Stomach (tissue), 9 donors: Measurements from ENCODE around the gene FBLN7. TPM values are rescaled to one million over a fixed set of nuclear protein-coding genes. Genes with fewer than 3 reads are reported as not detected.

Experiments
- DNase-seq, 2 donors: peaks; one replicate each; pipeline versions ENCODE4 v3.0.0 to v3.0.0-alpha.2; 2013 to 2019
- H3K27ac ChIP-seq, 5 donors: fragments of 200-600 bp in 4 of 5; sonication (generic) in 4 of 5; one replicate each; pipeline ENCODE4 v1.5.1; 2013 to 2019; ENCODE audit warnings: mild to moderate bottlenecking in 1 of 5, moderate library complexity in 1 of 5
- H3K27me3 ChIP-seq, 3 donors: fragments of 200-600 bp; sonication (generic); one replicate each; pipeline ENCODE4 v1.5.1; 2017 to 2019; ENCODE audit warnings: mixed run types in 1 of 3
- H3K36me3 ChIP-seq, 4 donors: fragments of 200-600 bp; sonication (generic); 1 replicate in 3 of 4; 2 replicates in 1 of 4; pipeline ENCODE4 v1.5.1; 2016 to 2019
- H3K4me1 ChIP-seq, 4 donors: fragments of 200-600 bp; sonication (generic); one replicate each; pipeline ENCODE4 v1.5.1; 2016 to 2019
- H3K4me3 ChIP-seq, 4 donors: fragments of 200-600 bp; sonication (generic) in 3 of 4; one replicate each; pipeline ENCODE4 v1.5.1; 2016 to 2019; ENCODE audit warnings: mild to moderate bottlenecking in 1 of 4
- H3K9me3 ChIP-seq, 4 donors: fragments of 200-600 bp; sonication (generic); one replicate each; pipeline ENCODE4 v1.5.1; 2016 to 2019
- EP300 ChIP-seq: sonication (generic); formaldehyde crosslinking; IDR thresholded peaks from one replicate; pipeline ENCODE4 v1.6.1; 2017; ENCODE audit warnings: antibody characterized with exemption
- POLR2A ChIP-seq, 4 donors: fragments of 450-650 bp; IDR thresholded peaks; one replicate each; pipeline ENCODE4 v1.6.1; 2016; ENCODE audit warnings: antibody characterized with exemption in 4 of 4, control low read depth in 2 of 4, mild to moderate bottlenecking in 1 of 4, moderate library complexity in 1 of 4
- POLR2AphosphoS5 ChIP-seq, 3 donors: sonication (generic); formaldehyde crosslinking; IDR thresholded peaks; one replicate each; pipeline ENCODE4 v1.6.1; 2016; ENCODE audit warnings: antibody characterized with exemption in 3 of 3
- WGBS, 5 donors: extraction: QIAGEN DNeasy Blood & Tissue Kit in 3 of 5; methylation state at CpG; one replicate each; pipeline versions ENCODE4 v1.1.5 to v1.1.7; 2013 to 2018; 5-methylcytosine and 5-hydroxymethylcytosine counted together
- intact Hi-C: fragments of 100-400 bp; cut with DNase I; formaldehyde crosslinking; loops from one replicate; pipeline ENCODE4 v1.15.1; 2023; ENCODE audit warnings: low total_unique reads
- polyA plus RNA-seq, 3 donors: library from polyadenylated mRNA; stranded (reverse); fragments of 200-250 nt; gene quantifications; one replicate each; pipeline ENCODE4 v1.2.3, GENCODE V29; 2013
- total RNA-seq, 5 donors: library from RNA; depleted of rRNA; stranded (reverse); fragments of >200 nt; gene quantifications; one replicate each; pipeline versions ENCODE4 v1.1.0 to v1.2.3, GENCODE V29; 2014 to 2016
- TF ChIP-seq, protein P1 (sequence below), 7 experiments: fragments of 450-650 bp in 4 of 7; fragments of 200-600 bp in 3 of 7; sonication (generic) in 3 of 7; IDR thresholded peaks; one replicate each; pipeline ENCODE4 v1.5.1; 2016 to 2019; ENCODE audit warnings: antibody characterized with exemption in 7 of 7, control low read depth in 2 of 7, mild to moderate bottlenecking in 1 of 7
- donor health status: healthy with polysubstance abuse.
- donor health status: Bipolar disorder and iron deficiency.
- donor health status: healthy.

Gene FBLN7
- total and polyA plus RNA-seq, 8 donors: 0.40 to 5.1 (median 2.0) TPM; not detected in 1

DNA sequence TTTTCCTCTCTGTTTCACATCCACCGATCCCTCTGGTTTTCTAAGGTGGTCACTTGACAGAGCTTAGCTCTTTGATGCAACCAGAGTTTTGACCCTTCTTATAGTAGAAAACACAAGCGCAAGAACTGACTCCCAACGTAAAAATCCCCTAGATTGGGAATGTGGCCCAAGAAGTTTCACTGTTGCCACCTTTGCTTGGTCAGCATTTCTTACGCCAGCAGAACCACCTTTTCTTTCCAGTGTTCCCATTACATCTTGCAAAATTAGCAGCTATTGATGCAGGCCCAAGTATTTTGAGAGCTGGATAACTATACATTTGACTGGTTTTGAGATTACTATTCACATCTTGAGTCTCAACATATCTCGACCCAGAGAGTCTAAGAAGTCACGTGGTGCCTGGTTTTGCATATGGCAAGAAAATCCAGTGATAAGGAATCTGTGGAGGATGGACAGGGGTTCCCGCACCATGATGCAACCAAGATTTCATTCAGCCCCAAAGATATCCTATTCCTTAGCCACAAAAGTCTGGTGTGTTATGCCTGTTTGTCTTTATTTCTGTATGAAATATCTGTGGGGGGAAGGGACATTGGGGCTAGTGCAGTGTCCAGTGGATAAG lies 37.9 kb downstream of the FBLN7 start:
- peaks cover 0 to 4% (median 0%) of the 10 kb centered on the region in 4 donors for H3K9me3 ChIP-seq
- intact Hi-C loops: no loop called here
- H3K4me1 ChIP-seq: no peaks in the 10 kb centered on the region
- TF ChIP-seq, protein P1, sequence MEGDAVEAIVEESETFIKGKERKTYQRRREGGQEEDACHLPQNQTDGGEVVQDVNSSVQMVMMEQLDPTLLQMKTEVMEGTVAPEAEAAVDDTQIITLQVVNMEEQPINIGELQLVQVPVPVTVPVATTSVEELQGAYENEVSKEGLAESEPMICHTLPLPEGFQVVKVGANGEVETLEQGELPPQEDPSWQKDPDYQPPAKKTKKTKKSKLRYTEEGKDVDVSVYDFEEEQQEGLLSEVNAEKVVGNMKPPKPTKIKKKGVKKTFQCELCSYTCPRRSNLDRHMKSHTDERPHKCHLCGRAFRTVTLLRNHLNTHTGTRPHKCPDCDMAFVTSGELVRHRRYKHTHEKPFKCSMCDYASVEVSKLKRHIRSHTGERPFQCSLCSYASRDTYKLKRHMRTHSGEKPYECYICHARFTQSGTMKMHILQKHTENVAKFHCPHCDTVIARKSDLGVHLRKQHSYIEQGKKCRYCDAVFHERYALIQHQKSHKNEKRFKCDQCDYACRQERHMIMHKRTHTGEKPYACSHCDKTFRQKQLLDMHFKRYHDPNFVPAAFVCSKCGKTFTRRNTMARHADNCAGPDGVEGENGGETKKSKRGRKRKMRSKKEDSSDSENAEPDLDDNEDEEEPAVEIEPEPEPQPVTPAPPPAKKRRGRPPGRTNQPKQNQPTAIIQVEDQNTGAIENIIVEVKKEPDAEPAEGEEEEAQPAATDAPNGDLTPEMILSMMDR (IDR thresholded peaks at IDR 0.05): no peak
- no peak overlapping the region for H3K4me3 ChIP-seq
- H3K27me3 ChIP-seq: peaks cover 0 to 29% (median 0%) of the 10 kb centered on the region in 3 donors
- H3K36me3 ChIP-seq: no peaks in the 10 kb centered on the region
- H3K27ac ChIP-seq: no peak overlapping the region
- no peak for DNase-seq
- 92 to 97% (median 96%) methylated on average over 7 of the region's 7 CpGs for WGBS, 5 donors

DNA sequence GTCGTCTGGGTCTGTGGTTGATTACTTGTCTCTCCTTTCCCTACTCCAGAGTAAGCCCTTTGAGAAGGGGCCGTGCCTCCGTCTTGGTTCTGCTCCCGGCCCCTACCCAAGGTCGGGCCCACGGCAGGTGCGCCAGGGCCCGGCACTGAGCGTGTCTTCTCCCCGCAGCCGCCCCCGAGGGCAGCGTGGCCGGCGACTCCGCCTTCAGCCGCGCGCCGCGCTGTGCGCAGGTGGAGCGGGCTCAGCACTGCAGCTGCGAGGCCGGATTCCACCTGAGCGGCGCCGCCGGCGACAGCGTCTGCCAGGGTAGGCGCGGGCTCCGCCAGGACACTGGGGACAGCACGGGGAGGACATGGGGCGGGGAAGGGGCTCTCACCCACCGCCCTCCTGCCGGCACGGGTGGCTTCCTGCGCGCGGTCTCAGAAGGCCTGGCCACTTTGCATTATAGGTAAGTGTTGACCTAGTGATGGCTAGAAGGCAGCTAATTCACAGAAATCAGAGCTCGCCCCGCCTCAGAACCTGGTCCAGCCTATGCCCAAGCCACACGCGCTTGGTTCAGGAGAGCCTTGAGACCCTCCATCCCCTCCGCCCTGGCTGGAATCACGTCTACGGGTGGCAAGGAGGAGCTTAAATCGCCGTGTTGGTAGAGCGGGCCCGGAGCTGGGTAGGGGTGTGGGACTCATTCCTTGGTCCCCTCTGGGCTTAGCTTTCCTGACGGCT lies 43.5 kb downstream of the FBLN7 start:
- H3K9me3 ChIP-seq: peaks cover 0 to 4% (median 0%) of the 10 kb centered on the region in 4 donors
- 21 to 40% (median 26%) methylated on average over 23 to 54 of the region's 54 CpGs for WGBS, 5 donors
- peak in 1 of 2 donors; percentile 75 for DNase-seq
- TF ChIP-seq EP300 (no peak), POLR2A (IDR thresholded peaks at IDR 0.05) (no peak), POLR2AphosphoS5 (IDR thresholded peaks at IDR 0.05) (no peak)
- TF ChIP-seq, protein P1 (IDR thresholded peaks at IDR 0.05): no peak
- intact Hi-C loops: no loop called here
- H3K36me3 ChIP-seq: no peaks in the 10 kb centered on the region
- peaks cover 0 to 46% (median 7%) of the 10 kb centered on the region in 3 donors for H3K27me3 ChIP-seq
- peaks cover 0 to 7% (median 3%) of the 10 kb centered on the region in 4 donors for H3K4me1 ChIP-seq
- no peak overlapping the region for H3K27ac ChIP-seq
- peak overlapping the region in 2 of 4 donors; percentile 15 to 21 for H3K4me3 ChIP-seq

DNA sequence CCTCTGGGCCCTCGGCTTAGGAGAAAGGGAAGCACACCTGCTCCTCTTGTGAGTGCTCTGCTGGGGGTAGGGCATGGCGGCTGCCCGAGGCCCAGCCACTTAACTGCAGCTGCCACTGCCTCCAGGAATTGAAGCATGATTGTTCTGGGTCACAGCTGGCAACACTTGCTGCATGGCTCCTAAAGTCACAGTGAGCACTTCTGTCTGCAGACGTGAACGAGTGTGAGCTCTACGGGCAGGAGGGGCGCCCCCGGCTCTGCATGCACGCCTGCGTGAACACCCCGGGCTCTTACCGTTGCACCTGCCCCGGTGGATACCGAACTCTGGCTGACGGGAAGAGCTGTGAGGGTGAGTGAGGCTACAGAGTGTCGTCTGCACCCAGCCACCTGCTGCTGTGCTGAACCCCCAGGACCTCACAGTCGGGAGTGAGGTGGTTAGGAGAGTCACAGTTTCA lies 44.4 kb downstream of the FBLN7 start:
- H3K36me3 ChIP-seq: no peaks in the 10 kb centered on the region
- peaks cover 0 to 41% (median 7%) of the 10 kb centered on the region in 3 donors for H3K27me3 ChIP-seq
- peak in 1 of 2 donors; percentile 21 for DNase-seq
- H3K4me3 ChIP-seq: no peak overlapping the region
- H3K27ac ChIP-seq: no peak overlapping the region
- peaks cover 0 to 4% (median 0%) of the 10 kb centered on the region in 4 donors for H3K9me3 ChIP-seq
- 83 to 88% (median 85%) methylated on average over 7 to 17 of the region's 17 CpGs for WGBS, 5 donors
- peaks cover 0 to 7% (median 3%) of the 10 kb centered on the region in 4 donors for H3K4me1 ChIP-seq
- no peak for TF ChIP-seq EP300
- TF ChIP-seq, protein P1 (IDR thresholded peaks at IDR 0.05): no peak
- no peak for TF ChIP-seq POLR2A (IDR thresholded peaks at IDR 0.05)
- no peak for TF ChIP-seq POLR2AphosphoS5 (IDR thresholded peaks at IDR 0.05)
- intact Hi-C loops: no loop called here

DNA sequence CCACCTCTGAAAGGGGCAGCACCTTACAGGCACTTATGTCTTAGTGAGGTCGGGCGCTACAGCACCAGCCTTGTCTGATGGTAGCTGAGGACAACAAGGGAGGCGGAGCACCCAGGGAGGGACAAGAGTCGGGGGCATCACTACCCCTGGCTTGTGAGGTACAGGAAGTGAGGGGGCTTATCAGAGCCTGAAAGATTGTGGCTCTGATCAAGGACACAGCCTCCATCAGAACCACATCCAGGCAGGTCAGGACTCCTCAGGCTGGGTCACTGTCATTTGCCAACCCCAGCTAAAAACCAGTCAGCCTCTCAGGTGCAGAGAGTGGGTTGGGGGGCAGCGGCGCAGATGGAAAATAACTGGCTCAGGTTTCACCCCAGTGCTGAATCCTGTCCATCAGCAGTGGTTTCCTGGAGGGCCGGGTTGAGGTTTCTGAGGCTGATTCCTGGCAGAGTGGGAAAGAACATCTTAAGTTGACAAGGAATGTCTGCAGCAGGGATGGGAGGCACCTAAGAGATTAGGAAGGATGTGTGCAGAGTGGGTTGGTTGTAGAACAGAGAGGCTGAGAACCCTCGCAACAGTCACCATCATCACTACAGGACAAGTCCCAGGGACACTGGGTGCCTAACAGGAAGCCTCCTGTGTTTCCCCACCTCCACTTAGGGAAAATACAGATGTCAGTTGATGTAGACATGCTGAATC lies 45.3 kb downstream of the FBLN7 start:
- 85 to 91% (median 89%) methylated on average over 8 of the region's 8 CpGs for WGBS, 5 donors
- peaks cover 0 to 4% (median 0%) of the 10 kb centered on the region in 4 donors for H3K9me3 ChIP-seq
- peaks cover 0 to 7% (median 3%) of the 10 kb centered on the region in 4 donors for H3K4me1 ChIP-seq
- no peak overlapping the region for H3K27ac ChIP-seq
- no peaks in the 10 kb centered on the region for H3K36me3 ChIP-seq
- TF ChIP-seq, protein P1 (IDR thresholded peaks at IDR 0.05): no peak
- no peak for TF ChIP-seq EP300
- no peak for TF ChIP-seq POLR2AphosphoS5 (IDR thresholded peaks at IDR 0.05)
- no peak for TF ChIP-seq POLR2A (IDR thresholded peaks at IDR 0.05)
- H3K4me3 ChIP-seq: no peak overlapping the region
- DNase-seq: no peak
- peaks cover 0 to 37% (median 7%) of the 10 kb centered on the region in 3 donors for H3K27me3 ChIP-seq
- intact Hi-C loops: no loop called here
